Suppressor macrophage treated with lipopolysaccharide for 1 hour (primary cell): Measurements from ENCODE around the gene KRTAP5-4.
"Not testable (repeated sequence)": the region's sequence is repeated elsewhere in the genome, so short reads cannot be mapped to it uniquely, and the experiment has no call there.

Source experiments
- DNase-seq, 3 donors: peaks; one replicate each; pipeline ENCODE4 v3.0.0-alpha.2; 2020 to 2022

KRTAP5-4 gene

GRCh38 chr11:1598406-1598805 is 23.5 kb downstream of the KRTAP5-4 start:
- not testable (repeated sequence) for DNase-seq

GRCh38 chr11:1597994-1598380 is 24.0 kb downstream of the KRTAP5-4 start, which contains the start of gene KRTAP5-2:
TSS of gene KRTAP5-2 (minus strand) at chr11:1598294. CDS start at chr11:1598250, 44 bp downstream.
- no peak for DNase-seq

- no peak for DNase-seq
Observed at GRCh38 chr11:1597331-1597993, 24.5 kb downstream of the KRTAP5-4 start.

- DNase-seq, result not testable (repeated sequence)
Observed at GRCh38 chr11:1596576-1597121, 25.3 kb downstream of the KRTAP5-4 start.

GRCh38 chr11:1595994-1596575 is 25.9 kb downstream of the KRTAP5-4 start:
- not testable (repeated sequence) for DNase-seq

GRCh38 chr11:1592628-1593027 is 29.3 kb downstream of the KRTAP5-4 start:
- no peak for DNase-seq

- DNase-seq, result no peak
Observed at GRCh38 chr11:1589996-1590395, 31.9 kb downstream of the KRTAP5-4 start.

GRCh38 chr11:1589191-1589963 is 32.6 kb downstream of the KRTAP5-4 start:
- peak; percentile 76 to 88 (median 87) for DNase-seq

GRCh38 chr11:1586699-1587098 is 35.2 kb downstream of the KRTAP5-4 start:
- no peak for DNase-seq

- not testable (repeated sequence) for DNase-seq
Observed at GRCh38 chr11:1584661-1585370, 37.1 kb downstream of the KRTAP5-4 start, which contains the start of gene KRTAP5-1. TSS of gene KRTAP5-1 (minus strand) at chr11:1585283. CDS start at chr11:1585249, 34 bp downstream.

- DNase-seq, result not testable (repeated sequence)
Observed at GRCh38 chr11:1582909-1583308, 39.0 kb downstream of the KRTAP5-4 start.

- no peak for DNase-seq
Observed at GRCh38 chr11:1581976-1582375, 40.0 kb downstream of the KRTAP5-4 start.

GRCh38 chr11:1576825-1577224 is 45.1 kb downstream of the KRTAP5-4 start:
- DNase-seq, result no peak

GRCh38 chr11:1575756-1576155 is 46.2 kb downstream of the KRTAP5-4 start:
- not testable (repeated sequence) for DNase-seq

GRCh38 chr11:1574933-1575242 is 47.0 kb downstream of the KRTAP5-4 start:
- DNase-seq, result no peak

GRCh38 chr11:1574238-1574932 is 47.6 kb downstream of the KRTAP5-4 start:
- DNase-seq, result peak; percentile 49 to 76 (median 64)

- DNase-seq, result no peak
Observed at GRCh38 chr11:1573903-1574237, 48.1 kb downstream of the KRTAP5-4 start.

- peak in 1 of 3 donors; percentile 22 for DNase-seq
Observed at GRCh38 chr11:1573077-1573902, 48.6 kb downstream of the KRTAP5-4 start.

- peak; percentile 93 to 98 (median 98) for DNase-seq
Observed at GRCh38 chr11:1572197-1573076, 49.5 kb downstream of the KRTAP5-4 start, which contains the start of gene DUSP8. TSS of gene DUSP8 (minus strand) at chr11:1572271. CDS start at chr11:1565826, 6,445 bp downstream.

GRCh38 chr11:1571760-1572196 is 50.2 kb downstream of the KRTAP5-4 start:
- DNase-seq, result no peak
